GM21737 (cell line): ENCODE results near the gene TBXT.
A peak's percentile ranks its signal among the peaks of the same experiment; 100 is the strongest.
"Not testable (repeated sequence)": the region's sequence is repeated elsewhere in the genome, so short reads cannot be mapped to it uniquely, and the experiment has no call there.

Experiments used
- ATAC-seq: cut with Tn5 transposase; IDR thresholded peaks from one replicate; pipeline ENCODE4 v1.9.1; 2021; ENCODE audit warnings: mild to moderate bottlenecking, moderate library complexity; ENCODE audit not compliant: unreplicated experiment

TBXT gene

GRCh38 chr6:166172546-166172945 lies 4.9 kb upstream of the TBXT start:
- ATAC-seq, result no peak

GRCh38 chr6:166169549-166170421 lies 2.1 kb upstream of the TBXT start:
- ATAC-seq, result no peak

- no peak for ATAC-seq
Measured at GRCh38 chr6:166168616-166169548, 1.2 kb upstream of the TBXT start.

- no peak for ATAC-seq
Measured at GRCh38 chr6:166167258-166167731, 356 bp downstream of the TBXT start.

- ATAC-seq, result no peak
Measured at GRCh38 chr6:166166314-166167257, 1.1 kb downstream of the TBXT start.

GRCh38 chr6:166165558-166166313 lies 1.9 kb downstream of the TBXT start:
- no peak for ATAC-seq

- ATAC-seq, result peak; percentile 76
Measured at GRCh38 chr6:166162599-166163342, 4.9 kb downstream of the TBXT start.

GRCh38 chr6:166157930-166158617 lies 9.6 kb downstream of the TBXT start:
- no peak for ATAC-seq

GRCh38 chr6:166156942-166157341 lies 10.7 kb downstream of the TBXT start:
- ATAC-seq, result no peak

- ATAC-seq, result no peak
Measured at GRCh38 chr6:166153966-166154365, 13.7 kb downstream of the TBXT start.

- no peak for ATAC-seq
Measured at GRCh38 chr6:166152660-166153059, 15.0 kb downstream of the TBXT start.

- no peak for ATAC-seq
Measured at GRCh38 chr6:166151798-166152197, 15.9 kb downstream of the TBXT start.

GRCh38 chr6:166145751-166146150 lies 21.9 kb downstream of the TBXT start:
- ATAC-seq, result no peak

GRCh38 chr6:166143011-166143410 lies 24.6 kb downstream of the TBXT start:
- ATAC-seq, result no peak

GRCh38 chr6:166127624-166128472 lies 39.8 kb downstream of the TBXT start:
- no peak for ATAC-seq

- ATAC-seq, result not testable (repeated sequence)
Measured at GRCh38 chr6:166123115-166123514, 44.5 kb downstream of the TBXT start.

GRCh38 chr6:166121726-166122125 lies 45.9 kb downstream of the TBXT start:
- no peak for ATAC-seq
